Measurements from ENCODE around the gene NRARP.

The NRARP gene

GRCh38 chr9:137310189-137311052 lies 8.3 kb upstream of the NRARP start:
- DNase-seq = no peak

- no peak for DNase-seq
Observed at GRCh38 chr9:137309368-137310188, 7.5 kb upstream of the NRARP start.

DNA sequence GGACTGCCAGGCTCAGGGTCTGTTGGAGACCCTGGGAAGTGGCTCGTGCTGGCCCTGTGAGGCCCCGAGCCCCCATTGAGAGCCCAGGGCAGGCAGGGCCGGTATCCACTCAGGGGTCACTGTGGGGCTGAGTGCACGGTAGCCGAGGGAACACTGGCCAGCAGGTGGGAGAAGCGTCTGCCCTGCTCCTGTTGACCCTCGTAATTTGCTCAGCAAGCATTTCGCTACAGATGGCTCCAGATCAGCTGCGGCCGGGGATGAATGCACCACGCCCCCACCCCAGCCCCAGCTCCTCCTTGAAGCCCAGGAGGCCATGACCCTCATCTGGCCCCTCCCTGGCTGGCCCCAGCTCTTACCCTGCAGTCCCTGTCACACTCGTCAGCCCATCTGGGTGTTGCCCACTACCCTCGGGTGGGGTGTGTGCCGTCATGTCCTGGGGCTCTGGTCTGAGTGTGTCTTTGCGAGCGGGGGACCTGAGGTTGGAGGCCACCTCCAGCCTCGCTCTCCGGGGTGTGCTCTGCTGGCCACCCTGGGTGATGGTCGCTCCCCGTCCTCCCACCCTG lies 6.1 kb upstream of the NRARP start:
- no peak for DNase-seq

DNA sequence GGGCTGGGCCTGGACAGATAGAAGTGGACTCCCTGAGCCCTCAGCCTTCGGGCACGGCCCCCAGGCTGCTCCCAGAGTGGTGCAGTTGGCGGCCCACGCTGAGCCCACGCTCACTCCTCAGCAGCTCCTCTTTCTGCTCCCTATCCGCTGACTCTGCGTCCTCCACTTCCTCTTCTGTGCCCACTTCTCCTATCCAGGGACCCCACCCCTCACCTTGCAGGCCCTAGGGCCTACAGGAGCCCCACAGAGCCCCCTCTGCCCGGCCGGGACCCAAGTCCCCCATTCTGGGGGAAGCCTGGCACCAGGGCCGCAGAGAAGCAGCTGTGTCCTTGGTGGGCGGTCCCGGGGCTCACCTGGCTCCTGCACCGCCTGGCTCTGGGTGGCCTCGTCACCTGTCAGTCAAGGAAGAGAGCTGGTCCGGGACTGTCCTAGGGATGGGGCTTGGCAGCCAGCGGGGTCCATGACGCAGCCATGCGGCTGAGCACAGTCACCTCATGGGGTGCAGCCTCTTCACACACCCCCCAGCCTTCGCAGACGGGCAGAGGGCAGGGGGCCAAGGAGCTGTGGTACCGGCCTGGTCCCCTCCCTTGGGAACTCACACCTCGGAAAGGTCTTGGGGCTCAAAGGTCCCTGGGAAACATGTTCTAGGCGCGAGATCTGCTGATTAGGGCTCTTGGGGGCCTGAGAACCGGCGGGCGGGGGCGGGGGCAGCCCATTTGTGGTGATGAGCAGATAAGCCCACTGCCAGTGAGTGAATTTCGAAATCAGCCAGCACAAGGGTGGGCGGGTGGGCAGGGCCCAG lies 5.4 kb upstream of the NRARP start:
- DNase-seq = no peak

- no peak for DNase-seq
Observed at GRCh38 chr9:137306850-137307254, 4.8 kb upstream of the NRARP start.

- DNase-seq = no peak
Observed at GRCh38 chr9:137306066-137306849, 4.2 kb upstream of the NRARP start.

GRCh38 chr9:137305798-137306065 lies 3.7 kb upstream of the NRARP start:
- no peak for DNase-seq

GRCh38 chr9:137305060-137305797 lies 3.2 kb upstream of the NRARP start:
- DNase-seq = peak; percentile 45 to 58

DNA sequence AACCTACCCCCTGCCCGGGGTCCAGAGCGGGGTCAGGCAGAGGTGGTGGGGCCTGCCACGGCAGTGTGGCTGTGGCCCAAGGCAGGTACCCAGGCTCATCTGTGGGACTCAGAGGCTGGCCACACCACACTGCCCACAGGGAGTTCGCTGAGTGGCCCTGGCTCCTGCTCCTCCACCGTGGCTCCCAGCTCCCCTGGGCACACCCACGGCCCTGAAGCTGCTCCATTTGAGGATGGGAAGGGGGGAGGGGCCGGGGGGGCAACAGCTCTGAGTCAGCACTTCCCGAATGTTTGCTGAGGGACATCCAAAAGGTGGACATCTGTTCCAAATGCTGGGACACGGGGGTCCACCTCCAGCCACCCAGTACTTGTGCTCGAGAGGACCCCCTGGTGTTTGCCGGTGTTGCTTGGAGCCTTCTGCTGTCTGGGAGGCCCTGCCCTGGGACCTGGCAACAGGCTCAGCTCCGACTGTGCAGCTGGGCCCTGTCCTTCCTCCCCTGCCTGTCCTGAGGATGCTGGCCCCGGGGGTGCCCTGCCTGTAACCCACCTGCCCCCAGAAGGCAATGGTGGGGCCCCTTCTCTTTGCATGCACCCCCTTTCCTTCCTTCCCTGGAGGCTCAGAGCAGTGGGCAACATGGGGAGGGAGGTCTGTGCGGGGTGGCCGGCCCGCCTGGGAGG lies 2.5 kb upstream of the NRARP start:
- DNase-seq = no peak

DNA sequence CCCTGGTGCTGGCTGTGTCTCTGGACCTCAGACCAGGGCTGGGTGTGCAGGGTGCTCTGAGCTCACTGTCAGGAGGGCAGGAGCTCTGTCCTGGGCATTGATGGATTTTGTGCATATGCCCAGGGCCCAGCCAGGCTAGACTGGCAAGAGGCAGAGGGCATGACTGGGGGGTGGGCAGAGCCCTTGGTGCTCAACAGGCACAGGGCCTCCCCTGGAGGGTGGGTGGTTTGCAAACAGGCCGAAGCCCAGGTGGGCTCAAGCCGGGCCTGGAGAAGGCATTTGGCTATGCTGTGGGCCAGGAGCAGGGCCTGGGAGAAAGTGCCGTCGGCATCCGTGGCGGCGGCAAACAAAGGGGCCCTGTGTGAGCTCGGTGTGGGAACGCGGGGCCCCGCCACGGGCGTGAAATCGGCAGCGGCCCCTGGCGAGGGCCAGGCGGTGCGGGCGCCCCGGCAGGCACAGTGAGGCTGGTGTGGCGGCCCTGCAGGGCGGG lies 1.9 kb upstream of the NRARP start:
- no peak for DNase-seq

- DNase-seq = no peak
Observed at GRCh38 chr9:137303151-137303892, 1.3 kb upstream of the NRARP start.

DNA sequence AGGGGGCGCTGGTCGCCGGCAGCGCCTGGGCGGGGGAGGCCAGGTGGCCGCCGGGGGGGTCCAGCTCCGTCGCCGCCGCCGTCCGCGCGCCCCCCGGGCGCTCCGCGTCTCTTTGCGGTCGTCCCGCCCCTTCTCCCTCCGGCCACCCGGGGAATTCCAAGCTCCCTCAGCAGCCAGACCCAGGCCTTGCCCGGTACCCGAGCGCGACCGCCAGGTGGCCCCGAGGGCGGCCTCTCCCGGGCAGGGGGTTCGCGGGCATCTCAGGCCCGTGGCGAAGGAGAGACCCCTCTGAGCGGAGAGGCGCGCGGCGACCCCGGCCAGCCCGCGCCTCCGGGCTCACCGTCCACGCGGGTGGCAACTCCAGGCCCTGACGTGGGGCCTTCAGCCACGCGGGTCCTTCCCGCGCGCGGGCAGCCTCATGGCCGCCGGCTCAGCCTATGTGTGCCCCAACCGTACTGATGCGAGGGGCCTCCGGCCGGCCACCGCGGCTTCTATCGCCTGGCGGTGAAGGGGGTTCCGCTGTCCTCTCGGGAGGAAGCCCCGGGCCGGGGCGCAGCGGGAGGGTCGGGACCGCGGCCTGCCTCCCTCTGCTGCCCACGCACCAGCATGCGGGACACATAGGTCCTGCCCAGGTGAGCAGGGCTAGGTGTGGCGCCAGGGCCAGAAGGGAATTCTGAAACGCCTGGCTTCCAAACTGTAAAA lies 529 bp upstream of the NRARP start:
- no peak for DNase-seq

DNA sequence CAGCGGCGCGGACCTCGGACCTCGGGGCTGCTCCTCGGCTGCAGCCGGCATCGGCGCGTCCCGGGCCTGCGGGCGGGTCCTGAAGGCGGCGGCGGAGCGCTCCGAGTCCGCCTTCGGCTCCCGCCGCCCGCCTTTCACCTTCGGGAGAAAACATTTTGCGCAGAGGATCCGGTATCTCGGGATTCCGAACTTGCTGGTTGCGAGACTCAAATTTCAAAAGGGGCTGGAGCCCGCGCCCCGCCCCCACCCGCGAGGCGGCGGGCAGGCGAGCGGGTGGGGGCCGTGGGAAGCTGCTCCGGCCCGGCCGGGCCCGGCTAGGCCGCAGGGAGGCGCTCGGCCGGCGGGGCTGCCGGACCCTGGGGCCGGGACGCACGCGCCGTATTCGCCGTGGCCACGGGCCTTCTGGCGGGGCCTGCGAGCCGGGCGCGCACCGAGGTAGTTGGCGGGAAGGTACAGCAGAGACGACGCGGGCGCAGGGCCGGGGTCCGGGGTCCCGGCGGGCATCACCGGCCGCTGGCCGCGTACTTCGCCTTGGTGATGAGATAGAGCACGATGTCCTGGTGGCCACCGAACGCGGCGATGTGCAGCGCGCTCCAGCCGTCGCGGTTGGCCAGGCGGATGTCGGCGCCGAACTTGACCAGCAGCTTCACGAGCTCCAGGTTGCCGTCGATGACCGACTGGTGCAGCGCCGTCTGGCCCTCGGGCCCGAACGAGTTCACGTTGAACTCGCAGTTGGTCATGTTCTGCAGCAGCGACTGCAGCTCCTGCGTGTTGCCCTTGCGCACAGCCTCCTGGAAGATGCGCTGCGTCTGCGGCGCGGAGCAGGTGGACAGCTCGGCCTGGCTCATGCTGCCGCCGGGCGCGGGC lies 757 bp downstream of the NRARP start:
- no peak for DNase-seq

DNA sequence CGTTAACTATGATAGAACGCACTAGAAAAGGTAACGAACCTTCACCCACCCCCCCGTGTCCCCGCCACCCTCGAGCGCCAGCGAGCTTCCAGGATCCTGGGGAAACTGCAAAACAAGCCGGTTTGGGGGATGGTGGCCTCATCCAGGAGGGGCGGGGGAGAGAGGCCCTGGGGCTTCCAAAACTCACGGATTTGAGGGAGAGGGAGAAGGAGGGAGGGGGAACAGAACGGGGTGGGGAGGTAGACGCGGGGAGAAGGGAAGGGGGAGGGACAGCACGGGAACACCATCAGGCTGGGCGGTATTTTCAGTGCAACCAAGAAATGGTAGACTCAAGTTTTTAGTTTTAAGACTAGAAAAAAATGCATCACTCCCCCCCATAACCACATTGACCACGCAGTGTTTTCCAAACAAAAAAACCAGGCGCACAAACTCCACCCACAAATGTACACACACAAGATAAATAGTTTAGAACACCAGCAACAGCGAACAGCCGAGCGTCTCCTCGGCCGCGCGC lies 1.4 kb downstream of the NRARP start:
- no peak for DNase-seq

DNA sequence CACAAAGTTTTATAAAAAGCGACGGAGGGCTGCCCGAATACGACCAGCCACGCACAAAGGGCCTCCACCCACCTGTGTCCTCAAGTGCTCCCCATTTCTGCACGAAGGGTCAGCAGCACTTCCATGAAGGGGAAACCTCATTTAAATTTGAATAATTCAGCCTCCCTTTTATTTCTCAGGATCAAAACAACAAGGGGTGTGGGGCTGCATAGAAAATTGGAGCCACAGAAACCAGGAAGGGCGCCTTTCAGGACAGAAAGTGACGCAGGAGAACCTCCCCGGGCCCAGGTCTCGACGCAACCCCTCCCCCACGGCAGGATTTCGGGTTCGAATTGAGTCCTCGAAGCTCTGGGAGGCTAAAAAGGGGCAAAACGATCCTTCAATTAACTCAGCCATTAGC lies 2.1 kb downstream of the NRARP start:
- DNase-seq = no peak

DNA sequence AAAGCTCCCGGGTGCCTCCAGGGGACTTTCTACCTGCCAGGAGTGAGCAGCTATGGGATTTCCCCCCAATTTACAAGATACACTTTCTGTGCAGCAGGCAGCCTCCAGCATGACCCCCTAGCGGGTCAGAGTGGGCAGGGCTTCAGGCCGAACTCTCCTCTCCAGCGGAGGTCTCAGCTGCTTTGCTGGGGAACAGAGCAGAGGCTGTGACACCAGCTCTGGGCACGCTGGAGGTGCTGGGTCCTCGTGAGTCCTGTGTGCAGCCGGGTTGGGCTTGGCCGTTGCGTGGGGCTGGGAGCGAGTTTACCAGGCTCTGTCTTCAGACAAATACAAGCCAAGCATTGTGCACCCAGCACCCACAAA lies 2.9 kb downstream of the NRARP start:
- DNase-seq = no peak

GRCh38 chr9:137298401-137299202 lies 3.5 kb downstream of the NRARP start:
- DNase-seq = no peak

Data from CD4-positive, alpha-beta T cell treated with Interferon alpha-2 for 1 hour (primary cell).